GM19395 (cell line): ENCODE data around the gene SSTR1.

Experiments
- ATAC-seq: cut with Tn5 transposase; IDR thresholded peaks from one replicate; pipeline ENCODE4 v1.9.1; 2021; ENCODE audit warnings: mild to moderate bottlenecking, moderate library complexity; ENCODE audit not compliant: unreplicated experiment

Gene SSTR1

DNA sequence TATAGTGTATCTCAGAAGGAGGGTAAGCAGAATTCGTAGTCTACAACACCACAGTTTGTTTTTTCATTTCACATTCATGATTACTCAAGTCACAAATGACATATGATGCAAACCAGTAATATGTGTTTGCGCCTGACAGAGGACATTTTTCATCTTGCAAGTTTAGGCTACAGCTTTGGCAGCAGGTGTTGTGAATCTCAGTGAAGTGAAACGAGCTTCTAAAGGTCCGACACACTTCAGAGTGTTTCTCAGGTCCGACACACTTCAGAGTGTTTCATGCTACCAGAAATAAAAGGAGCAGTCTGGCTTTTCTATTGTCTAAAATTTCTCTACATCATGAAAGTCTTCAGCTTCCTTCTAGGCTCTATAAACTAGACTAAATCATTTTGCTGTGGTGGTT lies 25.5 kb downstream of the SSTR1 start:
- no peak for ATAC-seq

DNA sequence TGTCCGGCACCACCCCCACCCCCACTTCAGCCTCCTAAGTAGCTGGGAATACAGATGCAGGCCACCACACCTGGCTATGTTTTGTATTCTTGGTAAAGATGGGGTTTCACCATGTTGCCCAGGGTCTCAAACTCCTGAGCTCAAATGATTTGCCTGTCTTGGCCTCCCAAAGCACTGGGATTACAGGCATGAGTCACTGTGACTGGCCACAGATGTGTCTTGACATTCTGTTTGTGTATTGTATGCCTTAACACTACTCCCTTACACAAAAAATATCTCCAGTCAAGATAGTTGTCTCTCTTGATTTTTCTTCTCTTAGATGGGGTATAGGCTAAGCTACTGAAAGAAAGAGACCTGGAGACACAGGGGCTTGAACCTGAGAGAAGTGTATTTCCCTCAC lies 30.6 kb downstream of the SSTR1 start:
- ATAC-seq, result no peak

DNA sequence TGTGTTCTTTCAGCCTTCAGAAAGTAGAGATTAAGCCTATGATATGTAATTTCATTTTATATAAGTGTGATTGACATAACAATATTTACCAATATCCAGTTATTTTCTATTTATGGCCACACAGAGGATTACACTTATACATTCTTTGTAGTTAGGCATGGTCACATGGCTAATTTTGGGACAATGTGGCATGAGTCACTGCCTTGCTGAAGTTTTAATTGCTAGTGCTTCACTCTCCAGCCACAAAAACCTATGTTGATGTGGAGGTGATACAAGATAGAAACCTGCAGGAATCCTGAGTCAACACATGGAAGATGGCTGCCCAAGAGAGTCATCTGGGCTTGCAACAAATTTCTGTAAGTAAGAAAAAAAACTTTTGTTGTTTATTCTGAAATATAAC lies 31.2 kb downstream of the SSTR1 start:
- no peak for ATAC-seq

DNA sequence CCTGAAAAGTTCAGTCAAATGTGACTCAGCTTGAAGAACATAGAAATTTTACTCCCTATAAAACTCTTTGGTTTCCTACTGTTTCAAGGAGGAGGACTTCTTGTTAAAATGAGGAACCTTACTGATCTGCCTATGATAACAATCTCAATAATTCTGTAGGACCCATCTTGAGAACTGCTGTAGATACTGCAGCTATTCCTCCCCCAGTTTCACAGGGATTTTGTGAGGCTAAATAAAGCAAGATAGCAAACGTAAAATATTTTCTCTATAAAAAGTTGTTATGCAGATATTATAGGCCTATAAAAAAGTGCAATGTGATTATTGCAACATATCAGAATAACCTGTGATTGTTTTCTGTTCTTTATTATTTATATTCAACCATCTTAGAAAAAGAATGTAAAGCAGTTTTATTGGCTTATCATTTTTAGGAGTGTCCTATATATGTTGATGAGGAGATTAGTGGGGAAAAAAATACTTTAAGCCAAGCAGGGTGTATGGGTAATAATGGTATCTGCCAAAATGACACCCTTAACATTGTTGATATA lies 36.1 kb downstream of the SSTR1 start:
- ATAC-seq, result no peak

DNA sequence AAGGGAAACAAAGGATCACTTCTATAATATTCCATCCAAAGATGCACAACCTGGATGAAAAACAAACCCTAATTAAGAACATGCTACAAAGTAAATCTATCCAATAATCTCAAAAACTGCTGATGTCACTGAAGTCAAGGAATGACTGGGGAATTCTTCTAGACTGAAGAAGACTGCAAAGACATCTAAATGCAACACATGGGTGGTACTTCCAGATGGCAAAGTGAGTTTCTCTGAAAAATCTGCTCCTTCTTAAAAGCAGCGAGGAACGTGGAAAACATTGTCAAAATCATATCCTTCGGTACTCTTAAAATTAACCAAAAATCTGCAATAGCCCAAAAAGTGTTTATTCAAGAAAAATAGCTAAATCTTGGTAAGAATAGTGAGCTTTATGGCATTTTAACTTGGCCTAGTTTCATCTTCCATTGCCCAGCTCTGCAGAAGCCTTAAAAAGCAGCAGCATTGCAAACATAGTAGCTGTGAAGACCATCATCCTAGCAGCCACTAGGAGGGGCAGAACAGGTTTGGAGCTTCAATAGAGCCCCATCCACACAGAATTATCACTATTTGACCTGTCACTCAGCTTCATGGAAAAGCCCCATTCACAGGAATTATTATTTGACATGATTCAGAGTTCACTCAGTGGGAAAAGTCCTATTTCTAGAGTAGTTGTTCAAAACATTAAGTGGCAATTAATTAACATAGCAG lies 40.8 kb downstream of the SSTR1 start:
- ATAC-seq, result no peak

DNA sequence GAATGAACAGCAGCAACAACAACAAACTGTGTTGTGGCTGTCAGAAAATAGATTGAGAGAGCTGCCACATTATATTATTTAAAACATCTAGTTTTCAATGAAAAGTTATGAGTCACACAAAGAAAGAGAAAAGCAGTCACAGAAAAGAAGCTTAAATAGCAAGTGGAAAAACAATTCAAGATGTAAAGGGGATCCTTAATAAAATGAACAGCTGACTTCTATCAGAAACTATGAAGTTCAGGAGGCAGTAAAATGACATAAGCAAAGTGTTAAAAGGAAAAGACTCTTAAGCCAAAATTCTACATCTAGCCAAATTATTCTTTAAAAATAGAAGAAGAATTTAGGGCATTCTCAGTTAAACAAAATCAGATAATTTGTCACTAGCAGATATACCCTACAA lies 42.6 kb downstream of the SSTR1 start:
- no peak for ATAC-seq

DNA sequence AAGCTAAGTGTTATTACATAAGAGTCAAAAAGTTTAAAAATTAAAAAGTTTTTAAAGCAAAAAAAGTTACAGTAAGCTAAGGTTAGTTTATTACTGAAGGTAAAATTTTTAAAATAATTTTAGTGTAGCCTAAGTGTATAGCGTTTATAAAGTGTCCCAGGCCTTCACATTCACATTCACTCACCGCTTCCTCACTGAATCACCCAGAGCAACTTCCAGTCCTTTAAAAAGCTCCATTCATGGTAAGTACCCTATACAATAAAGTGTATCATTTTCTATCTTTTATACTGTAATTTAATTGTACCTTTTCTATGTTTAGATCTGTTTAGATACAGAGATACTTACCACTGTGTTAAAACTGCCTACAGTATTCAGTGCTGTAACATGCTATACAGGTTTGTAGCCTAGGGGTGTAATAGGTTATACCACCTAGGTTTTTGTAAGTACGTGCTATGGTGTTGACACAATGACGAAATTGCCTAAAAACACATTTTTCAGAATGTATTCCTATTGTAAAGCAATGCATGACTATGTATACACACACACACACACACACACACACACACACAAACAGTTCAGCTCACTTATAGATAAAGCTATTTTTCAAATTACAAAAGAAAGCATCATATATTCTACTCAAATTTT lies 44.5 kb downstream of the SSTR1 start:
- no peak for ATAC-seq

DNA sequence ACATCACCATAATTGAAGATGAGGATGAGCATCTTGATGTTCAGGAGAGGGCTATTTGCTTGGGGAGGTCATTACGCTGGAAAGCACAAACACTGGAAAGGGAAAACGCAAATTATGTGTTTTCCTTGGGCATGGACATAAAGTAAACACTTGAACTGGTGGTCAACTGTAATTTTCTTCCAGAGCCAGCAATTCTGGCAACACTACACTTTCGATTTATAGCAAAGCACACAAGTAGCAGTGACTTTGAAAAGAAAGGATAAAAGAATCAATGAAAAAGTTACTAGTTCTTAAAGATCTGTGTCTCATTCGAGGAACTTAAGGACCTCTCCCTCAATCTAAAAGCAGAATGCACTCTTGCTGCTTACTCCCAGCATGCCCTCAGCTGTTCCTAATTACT lies 46.0 kb downstream of the SSTR1 start:
- no peak for ATAC-seq

DNA sequence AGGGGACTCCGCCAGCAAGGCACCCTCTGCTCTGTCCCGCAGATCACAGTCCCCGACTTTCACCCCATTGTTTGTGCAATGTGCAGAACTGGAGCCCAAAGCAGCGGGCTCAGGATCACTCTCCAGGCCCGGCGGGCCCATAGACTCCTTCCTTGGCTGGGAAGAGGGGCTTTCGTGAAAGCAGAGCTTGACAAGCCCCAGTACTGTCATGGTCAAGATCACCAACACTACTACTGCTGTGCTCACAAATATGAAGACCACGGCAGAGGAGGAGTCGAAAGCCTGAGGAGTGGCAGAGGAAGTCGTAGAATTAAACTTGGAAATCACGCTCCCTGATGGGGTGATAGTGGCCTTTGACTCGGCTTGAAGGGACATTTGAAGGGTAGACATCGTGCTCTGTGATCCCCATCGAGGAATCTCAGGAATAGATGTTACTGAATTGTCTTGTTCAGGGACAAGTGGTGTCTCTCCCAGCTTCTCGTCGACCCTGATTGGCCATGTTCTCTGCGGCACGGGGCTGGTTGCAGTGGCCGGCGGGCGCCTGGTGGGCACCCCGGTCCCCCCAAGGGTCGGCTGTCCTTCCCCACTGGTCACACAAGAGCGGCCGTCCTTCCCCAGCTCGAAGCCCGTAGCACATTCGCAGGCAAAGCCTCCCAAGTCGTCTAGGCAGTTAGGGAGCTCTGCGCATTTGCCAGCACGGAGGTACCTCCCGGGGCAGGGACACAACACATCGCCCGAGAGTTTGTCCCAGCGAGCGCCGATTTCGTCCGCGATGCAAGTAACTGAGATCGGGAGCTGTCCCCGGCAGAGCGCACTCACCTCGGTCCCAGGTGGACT lies 47.1 kb downstream of the SSTR1 start:
- ATAC-seq, result no peak

DNA sequence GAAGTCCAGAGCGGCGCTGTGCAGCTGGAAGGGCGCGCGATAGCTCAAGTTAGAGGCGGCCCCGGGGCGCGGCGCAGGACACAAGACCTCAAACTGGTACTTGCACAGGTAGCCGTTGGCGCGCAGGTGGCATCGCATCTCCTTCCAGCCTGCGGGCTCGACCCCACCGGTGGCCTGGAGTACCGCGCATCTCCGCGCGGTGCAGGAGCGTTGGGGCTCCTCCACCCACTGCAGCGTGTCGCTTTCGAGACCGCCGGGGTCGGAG lies 47.6 kb downstream of the SSTR1 start:
- no peak for ATAC-seq

DNA sequence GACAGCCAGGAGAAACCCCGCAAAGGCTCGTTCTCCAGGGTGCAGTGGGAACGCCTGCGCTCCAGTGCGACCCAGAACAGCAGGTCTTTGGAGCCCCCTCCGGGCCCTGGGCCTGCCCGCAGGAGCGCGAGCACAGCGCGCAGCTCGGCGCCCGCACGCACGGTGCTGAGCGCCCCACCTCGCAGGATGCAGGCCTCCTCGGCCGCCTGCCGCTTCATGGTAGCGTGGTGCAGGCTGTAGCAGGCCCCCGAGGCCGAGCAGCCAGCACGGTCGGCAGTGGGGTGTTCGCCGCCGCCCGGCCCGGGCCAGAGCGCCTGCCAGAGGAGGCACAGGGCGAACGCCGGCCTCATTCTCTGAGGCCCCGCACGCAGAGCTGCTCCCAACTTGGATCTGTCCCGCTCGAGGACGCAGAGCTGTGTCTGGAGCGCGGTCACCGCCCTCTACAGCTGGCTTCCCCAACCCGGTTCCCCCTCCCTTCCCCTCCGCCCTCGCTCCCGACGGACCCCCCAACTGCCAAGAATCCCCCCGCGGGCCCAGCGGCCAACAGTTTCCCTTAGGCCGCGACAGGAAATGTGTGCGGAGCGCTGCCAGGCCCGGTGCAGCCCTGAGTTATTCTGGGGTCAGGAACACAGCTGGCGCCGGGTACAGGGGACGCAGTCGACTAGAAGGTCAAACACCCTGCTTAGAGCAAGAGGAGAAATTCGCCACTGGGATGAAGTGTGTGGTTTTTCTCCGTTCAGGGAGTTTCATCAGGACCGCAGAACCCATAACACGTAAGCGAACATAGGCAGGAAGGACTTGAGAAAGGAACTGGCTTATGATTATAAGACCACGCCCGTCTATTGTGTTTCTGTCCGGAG lies 48.2 kb downstream of the SSTR1 start, which contains the start of gene CLEC14A:
Gene CLEC14A (minus strand): TSS at position 421 of the 860 bp plus-strand sequence. CDS start 71 bp downstream, at position 350.
- ATAC-seq, result peak; percentile 47

DNA sequence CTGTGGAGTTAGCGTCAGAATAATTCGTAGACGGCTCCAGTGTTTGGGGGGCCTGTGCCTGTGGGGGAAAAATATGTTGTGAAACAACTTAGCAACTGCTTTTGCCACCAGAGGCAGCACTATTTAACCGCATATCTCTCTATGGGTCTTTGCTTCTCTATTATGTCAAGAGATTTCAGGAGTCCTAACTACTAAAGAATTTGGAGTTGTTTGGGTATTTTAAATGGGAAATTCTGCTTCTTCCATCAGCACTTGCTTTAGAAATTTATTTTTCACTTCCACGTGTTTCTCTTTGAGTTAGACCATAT lies 48.8 kb downstream of the SSTR1 start:
- peak; percentile 6 for ATAC-seq

DNA sequence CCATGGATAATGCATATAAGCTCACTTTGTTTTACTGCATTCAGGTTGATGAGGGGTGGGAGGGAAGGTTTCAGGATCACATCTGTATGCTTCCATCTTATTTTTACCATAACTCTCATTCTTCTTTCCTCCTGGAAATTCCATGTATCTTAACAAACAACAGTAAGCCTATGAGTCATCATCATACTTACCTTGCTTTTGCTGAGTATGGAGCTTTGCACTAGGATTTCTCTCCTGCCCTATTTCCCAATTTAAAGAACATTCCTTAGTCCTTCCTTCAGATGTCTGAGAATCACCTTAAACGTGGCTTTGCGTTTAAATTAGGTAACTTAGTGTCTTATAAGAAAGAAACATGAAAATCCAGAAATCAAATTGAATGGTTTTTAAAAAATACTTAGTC lies 49.8 kb downstream of the SSTR1 start:
- no peak for ATAC-seq

DNA sequence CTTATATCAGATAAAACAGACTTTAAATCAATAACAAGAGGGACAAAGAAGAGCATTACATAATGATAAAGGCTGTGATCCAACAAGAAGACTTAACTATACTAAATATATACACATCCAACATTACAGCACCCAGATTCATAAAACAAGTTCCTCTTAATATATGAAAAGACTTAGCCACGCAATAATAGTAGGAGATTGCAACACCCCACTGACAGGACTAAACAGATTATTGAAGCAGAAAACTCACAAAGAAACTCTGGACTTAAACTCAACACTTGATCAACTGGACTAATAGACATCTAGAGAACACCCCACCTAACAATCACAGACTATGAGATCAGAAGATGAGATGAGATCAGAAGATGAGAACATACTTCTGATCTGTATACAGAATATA lies 53.9 kb downstream of the SSTR1 start:
- no peak for ATAC-seq
